ENCODE data around the gene MYORG.

Gene MYORG

GRCh38 chr9:34334916-34335315, 41.8 kb downstream of the MYORG start:
- in situ Hi-C loops (cut with MboI; ENCODE audit: low sequenced_read_pairs): no loop called here

- in situ Hi-C loops (cut with MboI; ENCODE audit: low sequenced_read_pairs): no loop called here
Measured at GRCh38 chr9:34334337-34334824, 42.3 kb downstream of the MYORG start.

- in situ Hi-C loops (cut with MboI; ENCODE audit: low sequenced_read_pairs): no loop called here
Measured at GRCh38 chr9:34333836-34334235, 42.9 kb downstream of the MYORG start.

GRCh38 chr9:34332076-34332964, 44.4 kb downstream of the MYORG start:
- in situ Hi-C loops (cut with MboI; ENCODE audit: low sequenced_read_pairs): no loop called here

- in situ Hi-C loops (cut with MboI; ENCODE audit: low sequenced_read_pairs): no loop called here
Measured at GRCh38 chr9:34331196-34331595, 45.5 kb downstream of the MYORG start.

GRCh38 chr9:34328987-34329832, 47.5 kb downstream of the MYORG start, which contains the start of the genes KIF24 and NUDT2:
KIF24 (minus strand) TSS chr9:34329268; CDS start chr9:34311346, 17,922 bp downstream.
NUDT2 (plus strand) TSS chr9:34329569; CDS start chr9:34339040, 9,471 bp downstream.
- in situ Hi-C loops (cut with MboI; ENCODE audit: low sequenced_read_pairs): no loop called here

GRCh38 chr9:34328500-34328986, 48.2 kb downstream of the MYORG start:
- in situ Hi-C loops (cut with MboI; ENCODE audit: low sequenced_read_pairs): no loop called here

- in situ Hi-C loops (cut with MboI; ENCODE audit: low sequenced_read_pairs): no loop called here
Measured at GRCh38 chr9:34326690-34327089, 50.0 kb downstream of the MYORG start.

- in situ Hi-C loops (cut with MboI; ENCODE audit: low sequenced_read_pairs): no loop called here
Measured at GRCh38 chr9:34322899-34323591, 53.7 kb downstream of the MYORG start.

- in situ Hi-C loops (cut with MboI; ENCODE audit: low sequenced_read_pairs): no loop called here
Measured at GRCh38 chr9:34321451-34321850, 55.2 kb downstream of the MYORG start.

GRCh38 chr9:34318163-34318790, 58.4 kb downstream of the MYORG start:
- in situ Hi-C loops (cut with MboI; ENCODE audit: low sequenced_read_pairs): no loop called here

GRCh38 chr9:34317436-34317835, 59.3 kb downstream of the MYORG start:
- in situ Hi-C loops (cut with MboI; ENCODE audit: low sequenced_read_pairs): no loop called here

Measured in hTERT RPE-1 (cell line).